HFFc6 (cell line): ENCODE measurements around the gene RPS14. TPM values are rescaled to one million over a fixed set of nuclear protein-coding genes. Genes with fewer than 3 reads are reported as not detected.
A peak's percentile ranks its signal among the peaks of the same experiment; 100 is the strongest.

Experiments used
- DNase-seq: peaks from one replicate; pipeline ENCODE4 v3.0.0-alpha.2; 2018
- H3K27ac Mint-ChIP-seq: 2 replicates; pipeline ENCODE4 v1.8.0; 2020; ENCODE audit warnings: mild to moderate bottlenecking, mixed read lengths
- H3K27me3 Mint-ChIP-seq: 2 replicates; pipeline ENCODE4 v1.8.0; 2021; ENCODE audit warnings: mild to moderate bottlenecking, moderate library complexity, mixed read lengths; ENCODE audit not compliant: insufficient read depth
- H3K36me3 Mint-ChIP-seq: 2 replicates; pipeline ENCODE4 v1.8.0; 2021; ENCODE audit warnings: low read depth, mixed read lengths
- H3K4me1 Mint-ChIP-seq: 2 replicates; pipeline ENCODE4 v1.8.0; 2020; ENCODE audit warnings: low read depth, mixed read lengths
- H3K4me3 Mint-ChIP-seq: 2 replicates; pipeline ENCODE4 v1.8.0; 2020; ENCODE audit warnings: mild to moderate bottlenecking, moderate library complexity, mixed read lengths
- H3K9me3 Mint-ChIP-seq: 2 replicates; pipeline ENCODE4 v1.8.0; 2020; ENCODE audit warnings: mild to moderate bottlenecking, mixed read lengths
- total RNA-seq, 6 experiments: library from RNA; stranded (reverse); fragmentation: NEBNext Ultra II Directional; extraction: Animal tissue kit (Norgen Biotek cat#: 25700); gene quantifications; 2 replicates in 1 of 6; 3 replicates in 5 of 6; pipeline ENCODE4 v1.2.3, GENCODE V29; 2021
- TF ChIP-seq, protein P1 (sequence below): fragments of 200-600 bp; sonication (generic); IDR thresholded peaks from 2 replicates; pipeline ENCODE4 v1.5.0; 2021; ENCODE audit warnings: antibody characterized with exemption, mild to moderate bottlenecking

RPS14 gene
- total RNA-seq, 6 experiments from 2014 or later: 1,658 to 2,163 (median 1,911) TPM

DNA sequence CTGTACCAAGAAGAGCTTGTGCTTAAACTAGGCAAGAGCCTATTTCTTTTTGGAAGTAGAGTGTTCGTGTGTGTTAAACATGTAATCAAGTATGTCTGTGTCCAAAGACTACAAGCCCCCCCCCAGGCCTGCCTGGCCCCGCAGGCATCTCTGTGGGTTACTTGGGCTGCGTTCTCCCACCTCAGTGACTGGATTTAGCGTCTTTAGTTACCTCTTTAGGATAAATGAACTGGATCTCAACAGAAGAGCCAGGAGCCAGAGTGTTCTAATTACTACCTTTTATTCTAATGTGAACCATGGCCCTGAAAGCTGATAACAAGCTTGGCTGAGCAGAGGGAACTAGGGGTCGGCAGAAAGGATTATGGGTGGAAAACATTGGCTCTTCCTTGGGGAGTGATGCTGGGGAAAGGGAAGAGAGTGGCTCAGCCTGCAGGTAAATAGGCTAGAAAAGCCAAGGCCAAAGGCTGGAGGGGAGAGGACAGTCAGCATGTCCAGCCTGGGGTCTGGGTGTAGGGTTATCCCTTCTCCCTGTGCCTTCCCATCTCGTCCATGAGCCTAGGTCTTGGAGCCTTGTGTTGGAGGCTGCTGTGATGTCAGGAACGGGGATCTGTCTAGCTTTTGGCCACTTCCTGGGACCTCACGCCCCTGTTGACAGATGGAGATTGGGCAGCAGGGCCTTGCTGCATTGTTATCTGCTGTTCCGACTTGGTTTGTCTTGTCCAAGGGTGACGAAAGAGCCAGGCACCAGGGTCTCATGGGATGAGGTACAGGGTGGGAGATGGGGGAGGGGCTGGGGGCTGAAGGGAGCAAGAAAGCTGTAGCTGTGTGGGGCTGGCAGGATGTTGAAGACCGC, 47.9 kb downstream of the RPS14 start:
- Mint-ChIP-seq H3K36me3 (peaks cover 19% of the 10 kb centered on the region), H3K4me3 (no peak overlapping the region), H3K27me3 (no peaks in the 10 kb centered on the region), H3K27ac (no peak overlapping the region), H3K4me1 (peaks cover 35% of the 10 kb centered on the region), H3K9me3 (no peaks in the 10 kb centered on the region)
- DNase-seq: no peak
- TF ChIP-seq, protein P1, sequence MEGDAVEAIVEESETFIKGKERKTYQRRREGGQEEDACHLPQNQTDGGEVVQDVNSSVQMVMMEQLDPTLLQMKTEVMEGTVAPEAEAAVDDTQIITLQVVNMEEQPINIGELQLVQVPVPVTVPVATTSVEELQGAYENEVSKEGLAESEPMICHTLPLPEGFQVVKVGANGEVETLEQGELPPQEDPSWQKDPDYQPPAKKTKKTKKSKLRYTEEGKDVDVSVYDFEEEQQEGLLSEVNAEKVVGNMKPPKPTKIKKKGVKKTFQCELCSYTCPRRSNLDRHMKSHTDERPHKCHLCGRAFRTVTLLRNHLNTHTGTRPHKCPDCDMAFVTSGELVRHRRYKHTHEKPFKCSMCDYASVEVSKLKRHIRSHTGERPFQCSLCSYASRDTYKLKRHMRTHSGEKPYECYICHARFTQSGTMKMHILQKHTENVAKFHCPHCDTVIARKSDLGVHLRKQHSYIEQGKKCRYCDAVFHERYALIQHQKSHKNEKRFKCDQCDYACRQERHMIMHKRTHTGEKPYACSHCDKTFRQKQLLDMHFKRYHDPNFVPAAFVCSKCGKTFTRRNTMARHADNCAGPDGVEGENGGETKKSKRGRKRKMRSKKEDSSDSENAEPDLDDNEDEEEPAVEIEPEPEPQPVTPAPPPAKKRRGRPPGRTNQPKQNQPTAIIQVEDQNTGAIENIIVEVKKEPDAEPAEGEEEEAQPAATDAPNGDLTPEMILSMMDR: no peak

DNA sequence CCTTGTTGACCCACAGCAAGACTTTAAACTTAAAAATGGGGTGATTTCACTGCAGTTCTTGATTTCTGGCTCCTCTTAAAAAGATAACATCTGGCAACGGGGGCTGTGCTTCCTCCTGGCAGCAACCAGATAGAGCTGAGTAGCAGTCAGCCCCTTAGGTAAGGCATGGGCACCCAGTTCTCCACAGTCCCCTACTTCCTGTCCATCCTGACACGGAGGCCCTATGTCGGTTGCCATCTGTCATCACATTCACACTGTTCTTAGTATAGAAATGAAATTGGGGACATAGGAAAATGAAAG, 48.5 kb downstream of the RPS14 start:
- Mint-ChIP-seq H3K4me1 (peaks cover 41% of the 10 kb centered on the region), H3K27ac (no peak overlapping the region), H3K36me3 (peaks cover 24% of the 10 kb centered on the region), H3K9me3 (no peaks in the 10 kb centered on the region), H3K27me3 (no peaks in the 10 kb centered on the region), H3K4me3 (no peak overlapping the region)
- DNase-seq: no peak
- TF ChIP-seq, protein P1: no peak

DNA sequence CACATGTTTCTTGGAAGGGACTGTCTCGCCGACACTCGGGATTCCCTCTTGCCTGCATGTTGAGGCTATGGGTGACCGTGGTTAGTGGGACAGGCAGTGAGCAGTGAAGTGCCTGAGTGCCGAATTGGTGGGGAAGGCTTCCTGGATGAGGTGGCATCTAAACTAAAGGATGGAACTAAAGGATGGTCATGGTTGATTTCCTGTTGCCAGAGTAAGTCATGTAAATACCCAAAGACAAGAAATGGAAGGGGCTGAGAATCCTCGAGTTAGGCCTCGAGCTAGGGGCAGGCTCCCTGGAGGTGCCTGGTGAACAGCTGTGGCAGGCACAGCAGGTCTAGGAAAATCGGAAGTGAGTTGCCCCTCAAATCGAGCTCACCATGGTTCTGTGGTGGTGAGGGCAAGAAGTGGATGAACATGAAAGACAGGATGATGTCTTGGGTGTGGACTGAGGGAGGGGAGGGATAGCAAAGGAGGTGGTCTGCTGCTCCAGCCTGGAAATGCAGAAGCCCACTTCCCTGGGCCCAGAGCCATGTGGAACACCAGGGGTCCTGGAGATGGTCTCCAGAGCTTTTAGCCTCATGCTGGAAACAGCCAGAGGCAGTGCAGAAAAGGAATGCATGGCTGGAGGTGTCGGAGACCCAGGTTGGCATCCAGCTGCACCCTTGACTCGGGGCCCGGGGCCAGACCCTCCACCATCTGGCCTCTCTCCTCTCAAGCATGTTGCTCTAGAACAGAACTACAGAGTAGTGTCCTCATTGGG, 49.0 kb downstream of the RPS14 start:
- peaks cover 44% of the 10 kb centered on the region for H3K4me1 Mint-ChIP-seq
- TF ChIP-seq, protein P1: no peak
- no peaks in the 10 kb centered on the region for H3K9me3 Mint-ChIP-seq
- peaks cover 28% of the 10 kb centered on the region for H3K36me3 Mint-ChIP-seq
- no peak for DNase-seq
- H3K4me3 Mint-ChIP-seq: no peak overlapping the region
- peak overlapping the region; percentile 55; the same call in 1 of the 2 replicates for H3K27ac Mint-ChIP-seq
- no peaks in the 10 kb centered on the region for H3K27me3 Mint-ChIP-seq

DNA sequence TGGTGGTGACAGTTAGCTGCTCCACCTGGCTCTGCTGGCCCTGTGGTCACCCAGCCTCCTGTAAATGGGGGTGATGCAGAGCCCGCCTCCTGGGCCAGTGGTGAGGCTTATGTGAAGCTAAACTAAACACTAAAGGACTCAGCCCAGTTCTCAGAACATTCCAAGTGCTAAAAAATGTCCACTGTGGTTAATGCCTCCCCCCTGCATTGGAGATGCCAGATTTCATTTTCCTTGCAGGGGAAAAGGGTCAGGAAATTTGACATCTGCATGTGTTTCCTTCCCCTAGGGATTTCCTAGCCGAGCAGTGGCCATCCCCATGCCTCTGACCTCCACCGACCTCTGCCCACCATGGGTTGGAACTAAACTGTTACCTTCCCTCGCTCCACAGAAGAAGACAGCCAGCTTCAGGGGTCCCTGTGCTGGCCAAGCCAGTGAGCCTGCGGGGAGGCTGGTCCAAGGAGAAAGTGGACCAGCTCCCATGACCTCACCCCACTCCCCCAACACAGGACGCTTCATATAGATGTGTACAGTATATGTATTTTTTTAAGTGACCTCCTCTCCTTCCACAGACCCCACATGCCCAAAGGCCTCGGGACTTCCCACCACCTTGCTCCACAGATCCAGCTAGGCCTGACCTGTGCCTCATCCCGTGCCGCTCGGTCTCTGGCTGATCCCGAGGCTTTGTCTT, 49.9 kb downstream of the RPS14 start:
- Mint-ChIP-seq H3K36me3 (peaks cover 32% of the 10 kb centered on the region), H3K4me3 (no peak overlapping the region), H3K9me3 (no peaks in the 10 kb centered on the region), H3K27ac (peak overlapping the region; percentile 37; the same call in 1 of the 2 replicates), H3K27me3 (peaks cover 3% of the 10 kb centered on the region; the same call in 1 of the 2 replicates), H3K4me1 (peaks cover 44% of the 10 kb centered on the region)
- DNase-seq: peak; percentile 35
- TF ChIP-seq, protein P1: no peak

DNA sequence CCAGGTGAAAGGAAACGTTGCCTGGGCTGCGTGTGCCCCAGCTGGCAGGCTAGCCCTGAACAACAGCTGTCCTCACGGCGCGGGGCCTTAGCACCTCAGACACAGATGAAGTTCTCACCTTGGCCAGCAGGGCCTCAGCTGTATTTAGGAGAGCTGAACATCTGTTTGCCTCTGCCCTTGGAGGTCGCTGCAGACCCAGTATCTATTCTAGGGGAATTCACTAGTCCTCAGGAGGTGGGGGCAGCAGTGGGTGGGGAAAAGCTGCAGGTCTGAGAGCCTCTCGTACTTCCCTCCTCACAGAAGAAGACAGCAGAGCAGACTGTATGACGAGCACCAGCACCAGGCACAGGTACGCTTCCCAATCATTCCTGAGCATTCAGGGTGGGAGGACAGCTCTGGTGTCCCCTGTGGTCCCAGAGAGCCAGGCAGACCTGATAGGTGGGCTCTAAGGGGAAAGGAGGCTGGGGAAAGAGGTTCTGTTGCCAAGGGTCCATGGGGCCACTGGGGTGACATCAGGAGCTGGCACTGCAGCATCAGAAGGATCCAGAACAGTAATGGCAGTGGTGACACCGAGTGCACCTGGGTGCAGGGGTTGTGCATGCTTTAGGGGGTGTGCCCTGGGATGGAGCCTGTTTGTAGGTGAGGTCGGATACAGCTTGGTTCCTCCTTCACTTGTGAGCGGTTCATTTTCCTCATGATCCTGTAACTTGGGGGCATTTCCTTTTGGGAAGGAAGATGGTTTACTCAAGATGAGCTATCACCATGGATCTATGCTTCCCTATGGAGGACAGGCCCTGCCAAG, 50.6 kb downstream of the RPS14 start:
- TF ChIP-seq, protein P1: peak; percentile 69
- Mint-ChIP-seq H3K36me3 (peaks cover 32% of the 10 kb centered on the region), H3K4me1 (peaks cover 44% of the 10 kb centered on the region), H3K27me3 (peaks cover 3% of the 10 kb centered on the region; the same call in 1 of the 2 replicates), H3K4me3 (no peak overlapping the region), H3K9me3 (no peaks in the 10 kb centered on the region), H3K27ac (no peak overlapping the region; the same call in 1 of the 2 replicates)
- DNase-seq: no peak
